IMR-90 (cell line): ENCODE results near the gene RUFY1. TPM values are rescaled to one million over a fixed set of nuclear protein-coding genes. Genes with fewer than 3 reads are reported as not detected.
A peak's percentile ranks its signal among the peaks of the same experiment; 100 is the strongest.

Source experiments
- ATAC-seq: fragments of 200-7000 bp; cut with Tn5 transposase; 2 replicates; pipeline ENCODE4 v1.9.1; 2020; ENCODE audit warnings: low read depth, mild to moderate bottlenecking, moderate library complexity
- BruUV-seq: library from RNA; stranded (reverse); fragments of 400-500 nt; replicated peaks from 2 replicates; lab custom pipeline; 2021; lab: Mats Ljungman, UMichigan
- CTCF ChIA-PET: fragments of 300-600 bp; formaldehyde crosslinking; extraction: SDS; loops from one replicate; lab custom pipeline; 2021; ENCODE audit warnings: antibody characterized with exemption; lab: Yijun Ruan, JAX
- POLR2A ChIA-PET: fragments of 300-600 bp; sonication (Branson Sonifier 250); formaldehyde crosslinking; loops from one replicate; lab custom pipeline; 2022; ENCODE audit warnings: antibody characterized with exemption; ENCODE audit not compliant: unreplicated experiment; lab: Charles Lee
- DNase-seq: peaks from one replicate; pipeline ENCODE4 v3.0.0; 2013
- H2AFZ ChIP-seq: replicated peaks from 2 replicates; pipeline ENCODE3; 2013; ENCODE audit warnings: low read length, mild to moderate bottlenecking; ENCODE audit not compliant: poor library complexity
- H2AK5ac ChIP-seq: 2 replicates; pipeline ENCODE4 v1.6.1; 2013; ENCODE audit warnings: low read depth, low read length, inconsistent platforms
- H2AK9ac ChIP-seq: replicated peaks from 2 replicates; pipeline ENCODE3; 2013; ENCODE audit warnings: mild to moderate bottlenecking, low read depth, low read length, moderate library complexity; ENCODE audit not compliant: poor library complexity
- H2BK120ac ChIP-seq: 2 replicates; pipeline ENCODE4 v1.6.1; 2013; ENCODE audit warnings: low read depth, low read length, inconsistent platforms
- H2BK15ac ChIP-seq: 3 replicates; pipeline ENCODE4 v1.6.1; 2013; ENCODE audit warnings: low read depth, low read length, inconsistent platforms
- H2BK20ac ChIP-seq: 2 replicates; pipeline ENCODE4 v1.6.1; 2013; ENCODE audit warnings: low read depth, mild to moderate bottlenecking, inconsistent platforms, low read length, moderate library complexity
- H2BK5ac ChIP-seq: 2 replicates; pipeline ENCODE4 v1.6.1; 2013; ENCODE audit warnings: mild to moderate bottlenecking, low read depth, low read length, inconsistent platforms; ENCODE audit not compliant: poor library complexity, severe bottlenecking
- H3K14ac ChIP-seq: replicated peaks from 2 replicates; pipeline ENCODE4 v1.6.1; 2013; ENCODE audit warnings: low read depth, low read length, inconsistent platforms
- H3K18ac ChIP-seq: 2 replicates; pipeline ENCODE4 v1.6.1; 2013; ENCODE audit warnings: low read depth, low read length, control low read depth
- H3K23ac ChIP-seq: 2 replicates; pipeline ENCODE4 v1.6.1; 2013; ENCODE audit warnings: low read depth, low read length, inconsistent platforms
- H3K27ac ChIP-seq: 2 replicates; pipeline ENCODE4 v1.5.1; 2013; ENCODE audit warnings: mild to moderate bottlenecking, control low read depth, low read length; ENCODE audit not compliant: insufficient read depth
- H3K27me3 ChIP-seq: 2 replicates; pipeline ENCODE4 v1.6.1; 2013; ENCODE audit warnings: low read length; ENCODE audit not compliant: control insufficient read depth, insufficient read depth
- H3K36me3 ChIP-seq: 2 replicates; pipeline ENCODE4 v1.6.1; 2013; ENCODE audit warnings: low read length, mixed read lengths; ENCODE audit not compliant: control insufficient read depth, insufficient read depth
- H3K4ac ChIP-seq: 2 replicates; pipeline ENCODE4 v1.6.1; 2013; ENCODE audit warnings: low read depth, low read length, inconsistent platforms
- H3K4me1 ChIP-seq: 2 replicates; pipeline ENCODE4 v1.6.1; 2013; ENCODE audit warnings: low read length, mixed read lengths; ENCODE audit not compliant: control insufficient read depth, insufficient read depth
- H3K4me2 ChIP-seq: 2 replicates; pipeline ENCODE4 v1.6.1; 2013; ENCODE audit warnings: low read depth, mild to moderate bottlenecking, control low read depth, low read length, moderate library complexity
- H3K4me3 ChIP-seq: 2 replicates; pipeline ENCODE4 v1.5.1; 2013; ENCODE audit warnings: low read depth, mild to moderate bottlenecking, control low read depth, low read length, moderate library complexity; ENCODE audit not compliant: insufficient read depth
- H3K56ac ChIP-seq: 2 replicates; pipeline ENCODE4 v1.6.1; 2013; ENCODE audit warnings: low read length, inconsistent platforms; ENCODE audit not compliant: insufficient read depth; ENCODE audit errors: extremely low read depth
- H3K79me1 ChIP-seq, 2 experiments: 2 replicates each; pipeline ENCODE4 v1.6.1; 2013; ENCODE audit warnings: low read length in 2 of 2, inconsistent platforms in 1 of 2, low read depth in 1 of 2
- H3K9ac ChIP-seq: 2 replicates; pipeline ENCODE4 v1.6.1; 2013; ENCODE audit warnings: low read depth, low read length, control low read depth
- H3K9me1 ChIP-seq: 2 replicates; pipeline ENCODE4 v1.6.1; 2013; ENCODE audit warnings: low read length, inconsistent platforms; ENCODE audit not compliant: insufficient read depth
- H3K9me3 ChIP-seq: 2 replicates; pipeline ENCODE4 v1.6.1; 2013; ENCODE audit warnings: low read length; ENCODE audit not compliant: control insufficient read depth, insufficient read depth
- H4K20me1 ChIP-seq: 2 replicates; pipeline ENCODE4 v1.6.1; 2013; ENCODE audit warnings: low read length, inconsistent platforms; ENCODE audit not compliant: insufficient read depth
- H4K5ac ChIP-seq: 2 replicates; pipeline ENCODE4 v1.6.1; 2013; ENCODE audit warnings: mild to moderate bottlenecking, low read depth, low read length, control low read depth
- H4K8ac ChIP-seq, 2 experiments: 2 replicates each; pipeline ENCODE4 v1.6.1; 2013; ENCODE audit warnings: low read depth in 2 of 2, low read length in 2 of 2, control low read depth in 1 of 2, inconsistent platforms in 1 of 2
- H4K91ac ChIP-seq: 2 replicates; pipeline ENCODE4 v1.6.1; 2013; ENCODE audit warnings: low read depth, low read length, inconsistent platforms; ENCODE audit not compliant: insufficient read depth
- BHLHE40 ChIP-seq: fragments of 150-350 bp; IDR thresholded peaks from 2 replicates; pipeline ENCODE4 v1.6.1; 2016; ENCODE audit warnings: mild to moderate bottlenecking, low read depth, low read length
- CEBPB ChIP-seq: IDR thresholded peaks from 2 replicates; pipeline ENCODE4 v1.6.1; 2012; ENCODE audit warnings: low read depth, low read length, improper control_type of control experiment
- CHD1 ChIP-seq: IDR thresholded peaks from 2 replicates; pipeline ENCODE4 v1.6.1; 2012; ENCODE audit warnings: low read depth, low read length, improper control_type of control experiment
- CTCF ChIP-seq: conservative IDR thresholded peaks from 2 replicates; pipeline ENCODE4 v1.5.1; 2012; ENCODE audit warnings: mild to moderate bottlenecking, low read depth, low read length, improper control_type of control experiment
- FOS ChIP-seq: fragments of 150-350 bp; IDR thresholded peaks from 2 replicates; pipeline ENCODE4 v1.6.1; 2016; ENCODE audit warnings: low read depth, low read length
- MAFK ChIP-seq: IDR thresholded peaks from 2 replicates; pipeline ENCODE4 v1.6.1; 2012; ENCODE audit warnings: low read depth, low read length, improper control_type of control experiment
- MAZ ChIP-seq: IDR thresholded peaks from 2 replicates; pipeline ENCODE4 v1.6.1; 2012; ENCODE audit warnings: low read depth, mild to moderate bottlenecking, low read length, improper control_type of control experiment, moderate library complexity, borderline replicate concordance
- MXI1 ChIP-seq: IDR thresholded peaks from 2 replicates; pipeline ENCODE4 v1.6.1; 2012; ENCODE audit warnings: low read depth, mild to moderate bottlenecking, low read length, moderate library complexity, borderline replicate concordance
- NFE2L2 ChIP-seq: fragments of 150-350 bp; IDR thresholded peaks from 2 replicates; pipeline ENCODE4 v1.6.1; 2016; ENCODE audit warnings: low read depth, mild to moderate bottlenecking, low read length
- RCOR1 ChIP-seq: IDR thresholded peaks from 2 replicates; pipeline ENCODE4 v1.6.1; 2012; ENCODE audit warnings: mild to moderate bottlenecking, low read length, improper control_type of control experiment; ENCODE audit not compliant: insufficient replicate concordance
- SMC3 ChIP-seq: fragments of 150-350 bp; IDR thresholded peaks from 2 replicates; pipeline ENCODE4 v1.6.1; 2016; ENCODE audit warnings: low read depth, mild to moderate bottlenecking, antibody characterized with exemption, low read length, moderate library complexity
- WGBS, 2 experiments: methylation state at CpG; one replicate each; pipeline versions ENCODE4 v1.1.5 to v1.1.7; 2013; ENCODE audit warnings: missing lambda C conversion rate in 2 of 2; ENCODE audit not compliant: insufficient read length in 1 of 2; ENCODE audit errors: extremely low coverage in 2 of 2; 5-methylcytosine and 5-hydroxymethylcytosine counted together
- dilution Hi-C: fragments of 300-500 bp; cut with HindIII; formaldehyde crosslinking; loops from one replicate; pipeline ENCODE4 v1.14.3; 2018; ENCODE audit warnings: low sequenced_read_pairs; ENCODE audit not compliant: unreplicated experiment
- in situ Hi-C: fragments of 300-500 bp; cut with MboI; formaldehyde crosslinking; loops from 3 replicates; pipeline ENCODE4 v1.14.3; 2019; ENCODE audit warnings: low sequenced_read_pairs, inconsistent platforms, mixed read lengths
- intact Hi-C: fragments of 100-400 bp; cut with micrococcal nuclease; formaldehyde crosslinking; loops from 2 replicates; pipeline ENCODE4 v1.10.0; 2022
- polyA plus RNA-seq, 3 experiments: library from polyadenylated mRNA; depleted of rRNA; stranded (reverse); fragments of >200 nt; gene quantifications; 2 replicates each; pipeline ENCODE4 v1.2.3, GENCODE V29; 2012; ENCODE audit warnings: low replicate concordance in 1 of 3
- total RNA-seq: library from RNA; depleted of rRNA; stranded (reverse); fragments of >200 nt; gene quantifications from 2 replicates; pipeline ENCODE4 v1.2.3, GENCODE V29; 2012
- TF ChIP-seq, protein P1 (sequence below): fragments of 150-350 bp; IDR thresholded peaks from 2 replicates; pipeline ENCODE4 v1.6.1; 2017; ENCODE audit warnings: mild to moderate bottlenecking, antibody characterized with exemption, low read length, low read depth
- TF ChIP-seq, protein P2 (sequence below): fragments of 150-350 bp; IDR thresholded peaks from 2 replicates; pipeline ENCODE4 v1.6.1; 2016; ENCODE audit warnings: low read depth, mild to moderate bottlenecking, low read length, moderate library complexity, borderline replicate concordance

RUFY1 gene
- total and polyA plus RNA-seq, 2 of the 4 experiments (the other 2 are of a cell fraction): 19.5 to 21.8 TPM

GRCh38 chr5:179530069-179530998 lies 20.0 kb upstream of the RUFY1 start:
- in situ Hi-C loops (no loop called here), intact Hi-C loops (no loop called here), dilution Hi-C loops (no loop called here)
- H3K56ac ChIP-seq: no peak overlapping the region; the same call in 1 of the 2 replicates
- H2AK5ac ChIP-seq: no peak overlapping the region
- no peak overlapping the region for H2BK20ac ChIP-seq
- H3K9me1 ChIP-seq: no peaks in the 10 kb centered on the region
- H3K4me2 ChIP-seq: peak overlapping the region; percentile 91
- no TSS peak for BruUV-seq
- peak overlapping the region; percentile 28 for H3K9ac ChIP-seq
- ChIA-PET CTCF (no interaction called here), POLR2A (no interaction called here)
- peak overlapping the region; percentile 73 for H2AK9ac ChIP-seq
- peak overlapping the region; percentile 61 for H3K4me3 ChIP-seq
- H3K27ac ChIP-seq: no peak overlapping the region; the same call in 1 of the 2 replicates
- no peaks in the 10 kb centered on the region for H3K79me1 ChIP-seq
- H3K18ac ChIP-seq: no peak overlapping the region; the same call in 1 of the 2 replicates
- H2BK5ac ChIP-seq: no peak overlapping the region
- H3K27me3 ChIP-seq: peaks cover 5% of the 10 kb centered on the region
- TF ChIP-seq MXI1: no peak
- no peak for TF ChIP-seq MAZ
- no peak for TF ChIP-seq CEBPB
- TF ChIP-seq FOS: no peak
- TF ChIP-seq CHD1: no peak
- TF ChIP-seq BHLHE40: no peak
- TF ChIP-seq SMC3: no peak
- TF ChIP-seq, protein P1, sequence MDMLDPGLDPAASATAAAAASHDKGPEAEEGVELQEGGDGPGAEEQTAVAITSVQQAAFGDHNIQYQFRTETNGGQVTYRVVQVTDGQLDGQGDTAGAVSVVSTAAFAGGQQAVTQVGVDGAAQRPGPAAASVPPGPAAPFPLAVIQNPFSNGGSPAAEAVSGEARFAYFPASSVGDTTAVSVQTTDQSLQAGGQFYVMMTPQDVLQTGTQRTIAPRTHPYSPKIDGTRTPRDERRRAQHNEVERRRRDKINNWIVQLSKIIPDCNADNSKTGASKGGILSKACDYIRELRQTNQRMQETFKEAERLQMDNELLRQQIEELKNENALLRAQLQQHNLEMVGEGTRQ: no peak
- no peak for TF ChIP-seq RCOR1
- no peak for TF ChIP-seq MAFK
- TF ChIP-seq CTCF: no peak
- TF ChIP-seq NFE2L2: no peak
- TF ChIP-seq, protein P2, sequence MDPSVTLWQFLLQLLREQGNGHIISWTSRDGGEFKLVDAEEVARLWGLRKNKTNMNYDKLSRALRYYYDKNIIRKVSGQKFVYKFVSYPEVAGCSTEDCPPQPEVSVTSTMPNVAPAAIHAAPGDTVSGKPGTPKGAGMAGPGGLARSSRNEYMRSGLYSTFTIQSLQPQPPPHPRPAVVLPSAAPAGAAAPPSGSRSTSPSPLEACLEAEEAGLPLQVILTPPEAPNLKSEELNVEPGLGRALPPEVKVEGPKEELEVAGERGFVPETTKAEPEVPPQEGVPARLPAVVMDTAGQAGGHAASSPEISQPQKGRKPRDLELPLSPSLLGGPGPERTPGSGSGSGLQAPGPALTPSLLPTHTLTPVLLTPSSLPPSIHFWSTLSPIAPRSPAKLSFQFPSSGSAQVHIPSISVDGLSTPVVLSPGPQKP: no peak
- H2BK120ac ChIP-seq: peak overlapping the region; percentile 40; the same call in 1 of the 2 replicates
- no peaks in the 10 kb centered on the region for H4K20me1 ChIP-seq
- H3K9me3 ChIP-seq: no peaks in the 10 kb centered on the region
- DNase-seq (no peak), ATAC-seq (peak; percentile 86)
- no peak overlapping the region; a peak in 1 of 4 replicates for H4K8ac ChIP-seq
- H3K23ac ChIP-seq: no peak overlapping the region; the same call in 1 of the 2 replicates
- no peaks in the 10 kb centered on the region for H3K36me3 ChIP-seq
- no peaks in the 10 kb centered on the region for H3K4me1 ChIP-seq
- H3K14ac ChIP-seq: no peak overlapping the region
- no peak overlapping the region for H2BK15ac ChIP-seq
- H4K5ac ChIP-seq: peak overlapping the region; percentile 76; the same call in 1 of the 2 replicates
- H3K4ac ChIP-seq: no peak overlapping the region
- 42% methylated on average over 22 of the region's 65 CpGs; no CpG with 5 or more reads in 1 of the 2 experiments for WGBS, 2 experiments
- H4K91ac ChIP-seq: no peak overlapping the region
- H2AFZ ChIP-seq: peak overlapping the region; percentile 95
